GM12864 (cell line): ENCODE measurements around the gene BRF1.
A peak's percentile ranks its signal among the peaks of the same experiment; 100 is the strongest.

Experiments
- DNase-seq: peaks from one replicate; pipeline ENCODE4 v3.0.0-alpha.2; 2011; ENCODE audit warnings: low read depth
- H3K4me3 ChIP-seq: 2 replicates; pipeline ENCODE4 v1.5.1; 2011; ENCODE audit warnings: mild to moderate bottlenecking, low read depth, low read length, control low read depth
- CTCF ChIP-seq: IDR thresholded peaks from 2 replicates; pipeline ENCODE4 v1.5.1; 2011; ENCODE audit warnings: low read depth, mild to moderate bottlenecking, moderate library complexity, low read length, control low read depth, inconsistent platforms; ENCODE audit errors: missing control alignments

BRF1 gene

GRCh38 chr14:105313381-105314286 is 12.8 kb upstream of the BRF1 start:
- no peak for DNase-seq
- TF ChIP-seq CTCF: no peak
- H3K4me3 ChIP-seq: peak overlapping the region; percentile 62

GRCh38 chr14:105312973-105313372 is 12.2 kb upstream of the BRF1 start:
- TF ChIP-seq CTCF: no peak
- DNase-seq: no peak
- no peak overlapping the region for H3K4me3 ChIP-seq

DNA sequence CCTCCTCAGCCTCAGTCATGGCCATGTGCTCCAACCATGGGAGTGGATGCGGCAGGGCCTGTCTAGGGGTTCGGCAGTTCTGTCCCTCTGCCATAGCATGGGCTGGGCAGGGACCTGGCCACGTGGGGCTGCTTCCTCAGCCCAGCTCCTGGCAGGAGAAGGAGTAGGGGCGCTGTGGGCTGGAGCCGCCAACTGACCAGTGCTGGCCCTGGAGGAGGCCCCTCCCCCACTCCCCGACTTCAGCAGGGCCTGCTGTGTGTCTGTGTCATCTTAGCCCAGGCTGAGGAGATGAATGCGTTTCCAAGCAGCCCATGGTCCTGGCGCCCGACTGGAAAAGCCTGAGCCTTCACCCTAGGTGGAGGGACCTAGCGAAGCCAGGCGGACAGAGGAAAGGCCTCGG is 11.0 kb upstream of the BRF1 start:
- TF ChIP-seq CTCF: no peak
- DNase-seq: no peak
- H3K4me3 ChIP-seq: no peak overlapping the region

- H3K4me3 ChIP-seq: no peak overlapping the region
- TF ChIP-seq CTCF: no peak
- DNase-seq: no peak
Measured at GRCh38 chr14:105309371-105309770, 8.6 kb upstream of the BRF1 start.

GRCh38 chr14:105307052-105307727 is 6.4 kb upstream of the BRF1 start:
- no peak overlapping the region for H3K4me3 ChIP-seq
- TF ChIP-seq CTCF: no peak
- no peak for DNase-seq

GRCh38 chr14:105305791-105306190 is 5.0 kb upstream of the BRF1 start:
- no peak for DNase-seq
- H3K4me3 ChIP-seq: no peak overlapping the region
- TF ChIP-seq CTCF: no peak
